GM23338 (cell line): Measurements from ENCODE around the gene KRTAP2-4. TPM values are rescaled to one million over a fixed set of nuclear protein-coding genes. Genes with fewer than 3 reads are reported as not detected.
"Not testable (repeated sequence)": the region's sequence is repeated elsewhere in the genome, so short reads cannot be mapped to it uniquely, and the experiment has no call there.

Experiments used
- ATAC-seq: fragments of 200-7000 bp; cut with Tn5 transposase; 3 replicates; pipeline ENCODE4 v1.9.1; 2020
- DNase-seq: peaks from one replicate; pipeline ENCODE4 v3.0.0-alpha.2; 2015; ENCODE audit warnings: low spot score
- H2AFZ ChIP-seq: fragments of 200-600 bp; sonication (generic); 2 replicates; pipeline ENCODE4 v1.8.0; 2016; ENCODE audit warnings: antibody characterized with exemption, mild to moderate bottlenecking, moderate library complexity
- H3F3A ChIP-seq: fragments of 200-600 bp; sonication (generic); replicated peaks from 2 replicates; pipeline ENCODE4 v1.8.0; 2017; ENCODE audit warnings: antibody characterized with exemption, mixed run types, low read depth
- H3K27ac ChIP-seq: fragments of 200-600 bp; sonication (generic); 2 replicates; pipeline ENCODE4 v1.6.1; 2016; ENCODE audit warnings: low read depth
- H3K27me3 ChIP-seq: fragments of 200-600 bp; sonication (generic); 2 replicates; pipeline ENCODE4 v1.8.0; 2016; ENCODE audit warnings: mild to moderate bottlenecking, mixed run types, moderate library complexity; ENCODE audit not compliant: insufficient read depth
- H3K36me3 ChIP-seq: fragments of 200-600 bp; sonication (generic); 2 replicates; pipeline ENCODE4 v1.8.0; 2016; ENCODE audit warnings: mild to moderate bottlenecking; ENCODE audit not compliant: insufficient read depth
- H3K4me1 ChIP-seq: fragments of 200-600 bp; sonication (generic); 2 replicates; pipeline ENCODE4 v1.8.0; 2016; ENCODE audit warnings: mild to moderate bottlenecking, moderate library complexity; ENCODE audit not compliant: insufficient read depth
- H3K4me2 ChIP-seq: fragments of 200-600 bp; sonication (generic); 2 replicates; pipeline ENCODE4 v1.7.1; 2017; ENCODE audit warnings: mixed run types
- H3K4me3 ChIP-seq: fragments of 200-600 bp; sonication (generic); 2 replicates; pipeline ENCODE4 v1.6.1; 2016; ENCODE audit warnings: mixed run types
- H3K79me2 ChIP-seq: fragments of 200-600 bp; sonication (generic); replicated peaks from 2 replicates; pipeline ENCODE4 v1.8.0; 2017; ENCODE audit warnings: mild to moderate bottlenecking; ENCODE audit not compliant: insufficient read depth
- H3K9me2 ChIP-seq: fragments of 200-600 bp; sonication (generic); 2 replicates; pipeline ENCODE4 v1.8.0; 2017; ENCODE audit not compliant: insufficient read depth
- H4K20me1 ChIP-seq: fragments of 200-600 bp; sonication (generic); replicated peaks from 2 replicates; pipeline ENCODE4 v1.8.0; 2017; ENCODE audit warnings: mild to moderate bottlenecking; ENCODE audit not compliant: insufficient read depth
- H3K27ac Mint-ChIP-seq: 2 replicates; pipeline ENCODE4 v1.8.0; 2020; ENCODE audit warnings: inconsistent platforms, mild to moderate bottlenecking, moderate library complexity, mixed read lengths
- H3K27me3 Mint-ChIP-seq: 3 replicates; pipeline ENCODE4 v1.8.0; 2022; ENCODE audit warnings: low read depth, mild to moderate bottlenecking, moderate library complexity, mixed read lengths, inconsistent platforms; ENCODE audit not compliant: insufficient read depth, poor library complexity
- H3K36me3 Mint-ChIP-seq: 3 replicates; pipeline ENCODE4 v1.8.0; 2021; ENCODE audit warnings: low read depth, mild to moderate bottlenecking, inconsistent platforms, moderate library complexity, mixed read lengths
- H3K4me1 Mint-ChIP-seq: 3 replicates; pipeline ENCODE4 v1.8.0; 2020; ENCODE audit warnings: mild to moderate bottlenecking, inconsistent platforms, mixed read lengths
- H3K4me3 Mint-ChIP-seq: 3 replicates; pipeline ENCODE4 v1.8.0; 2021; ENCODE audit warnings: moderate library complexity, mild to moderate bottlenecking, inconsistent platforms, mixed read lengths
- H3K9me3 Mint-ChIP-seq: 3 replicates; pipeline ENCODE4 v1.8.0; 2020; ENCODE audit warnings: moderate library complexity, mild to moderate bottlenecking, inconsistent platforms, mixed read lengths
- ETS1 ChIP-seq: IDR thresholded peaks from 2 replicates; pipeline ENCODE4 v1.6.1; 2016; ENCODE audit warnings: antibody characterized with exemption
- polyA plus RNA-seq: library from polyadenylated mRNA; unstranded; fragments of >200 nt; fragmentation: Nextera tagmentation; extraction: Ambion mirVana; gene quantifications from 2 replicates; pipeline ENCODE4 v1.2.1, GENCODE V29; 2016
- total RNA-seq: library from RNA; depleted of rRNA; stranded (reverse); fragments of >200 nt; shearing (Covaris generic); gene quantifications from 2 replicates; pipeline ENCODE4 v1.2.3, GENCODE V29; 2014

KRTAP2-4 gene
- total and polyA plus RNA-seq, 2 experiments from 2014 or later: not detected

- not testable (repeated sequence) for H3K36me3 Mint-ChIP-seq, H3K4me3 ChIP-seq, H3K27ac ChIP-seq, H3K27ac Mint-ChIP-seq, H2AFZ ChIP-seq, H3K9me3 Mint-ChIP-seq, H3K27me3 ChIP-seq, H3K9me2 ChIP-seq, H3F3A ChIP-seq, H4K20me1 ChIP-seq, H3K4me1 ChIP-seq, H3K79me2 ChIP-seq, H3K27me3 Mint-ChIP-seq, H3K36me3 ChIP-seq, H3K4me2 ChIP-seq, H3K4me3 Mint-ChIP-seq
- ATAC-seq (peak; percentile 65), DNase-seq (peak; percentile 3)
- peaks cover 16% of the 10 kb centered on the region for H3K4me1 Mint-ChIP-seq
Observed at GRCh38 chr17:41046735-41047465, 18.8 kb downstream of the KRTAP2-4 start, which contains the start of gene KRTAP2-1. TSS of gene KRTAP2-1 (minus strand) at chr17:41047316. CDS start at chr17:41047267, 49 bp downstream.

GRCh38 chr17:41042953-41043352, 22.7 kb downstream of the KRTAP2-4 start:
- peaks cover 4% of the 10 kb centered on the region for H3K27me3 Mint-ChIP-seq
- Histone ChIP-seq H3K4me3 (no peak overlapping the region), H3K4me1 (peaks cover 14% of the 10 kb centered on the region), H3K27me3 (no peaks in the 10 kb centered on the region), H3K4me2 (no peak overlapping the region), H4K20me1 (no peaks in the 10 kb centered on the region), H3F3A (no peaks in the 10 kb centered on the region), H3K79me2 (no peaks in the 10 kb centered on the region), H3K9me2 (no peaks in the 10 kb centered on the region), H2AFZ (no peak overlapping the region), H3K36me3 (no peaks in the 10 kb centered on the region), H3K27ac (no peak overlapping the region)
- H3K4me3 Mint-ChIP-seq: no peak overlapping the region
- DNase-seq (no peak), ATAC-seq (no peak)
- 0 out of 3 replicates have a peak, but pooled peaks cover 2% of the 10 kb centered on the region for H3K9me3 Mint-ChIP-seq
- no peak for TF ChIP-seq ETS1
- no peak overlapping the region for H3K27ac Mint-ChIP-seq
- peaks cover 19% of the 10 kb centered on the region for H3K4me1 Mint-ChIP-seq
- H3K36me3 Mint-ChIP-seq: no peaks in the 10 kb centered on the region

- not testable (repeated sequence) for H4K20me1 ChIP-seq, ATAC-seq, H3K36me3 ChIP-seq, H3K27me3 ChIP-seq, H3K36me3 Mint-ChIP-seq, DNase-seq, H3K27ac ChIP-seq, H3K27ac Mint-ChIP-seq, H3F3A ChIP-seq, H3K4me3 ChIP-seq, H3K9me3 Mint-ChIP-seq, H3K9me2 ChIP-seq, H3K27me3 Mint-ChIP-seq, H3K4me3 Mint-ChIP-seq, H3K79me2 ChIP-seq, H3K4me2 ChIP-seq, H2AFZ ChIP-seq
- H3K4me1 ChIP-seq: peaks cover 25% of the 10 kb centered on the region
- H3K4me1 Mint-ChIP-seq: peaks cover 25% of the 10 kb centered on the region
Observed at GRCh38 chr17:41040783-41041571, 24.7 kb downstream of the KRTAP2-4 start, which contains the start of gene KRTAP1-1. TSS of gene KRTAP1-1 (minus strand) at chr17:41041450. CDS start at chr17:41041397, 53 bp downstream.
